Testis (tissue), 2 donors: ENCODE results near the gene KRTAP1-5.

Experiments
- CTCF ChIP-seq, 3 experiments: fragments of 450-650 bp in 2 of 3; fragments of 200-600 bp in 1 of 3; sonication (generic) in 1 of 3; IDR thresholded peaks; one replicate each; pipeline ENCODE4 v1.5.1; 2016 to 2019; ENCODE audit warnings: antibody characterized with exemption in 3 of 3, mild to moderate bottlenecking in 2 of 3, moderate library complexity in 1 of 3
- POLR2A ChIP-seq: fragments of 450-650 bp; IDR thresholded peaks from one replicate; pipeline ENCODE4 v1.6.1; 2017; ENCODE audit warnings: antibody characterized with exemption, mild to moderate bottlenecking, moderate library complexity

DNA sequence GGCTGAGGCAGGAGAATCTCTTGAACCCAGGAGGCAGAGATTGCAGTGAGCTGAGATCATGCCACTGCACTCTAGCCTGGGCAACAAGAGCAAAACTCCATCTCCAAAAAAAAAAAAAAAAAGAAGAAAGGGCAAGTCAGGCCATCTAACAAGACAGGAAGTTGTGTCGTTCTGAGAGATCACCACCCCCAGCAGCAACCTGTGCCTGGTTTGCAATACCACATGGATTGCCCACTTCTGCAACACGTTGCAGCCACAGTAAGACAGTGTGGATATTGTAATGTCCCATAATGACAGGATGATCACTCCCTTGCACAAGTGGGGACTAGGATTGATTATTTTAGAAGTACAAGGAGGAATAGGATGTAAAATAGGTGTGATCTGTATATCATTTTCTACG is 42.0 kb upstream of the KRTAP1-5 start:
- TF ChIP-seq CTCF (IDR thresholded peaks at IDR 0.05) (no peak), POLR2A (no peak)
